Measurements from ENCODE around the gene MYLK2.

MYLK2 gene

GRCh38 chr20:31797364-31797763, 21.8 kb upstream of the MYLK2 start:
- H3K4me2 ChIP-seq (ENCODE audit: low read length), result no peak overlapping the region
- H2AFZ ChIP-seq, result no peak overlapping the region
- no peak overlapping the region for H3K4me3 ChIP-seq (ENCODE audit: low read depth, low read length)
- H3K9me3 ChIP-seq (ENCODE audit: control insufficient read depth, low read length), result no peaks in the 10 kb centered on the region
- no peak overlapping the region for H3K27ac ChIP-seq
- H3K9ac ChIP-seq, result no peak overlapping the region
- no peaks in the 10 kb centered on the region for H3K4me1 ChIP-seq
- TF ChIP-seq CTCF (IDR thresholded peaks at IDR 0.05), result no peak
- no peaks in the 10 kb centered on the region for H3K79me2 ChIP-seq
- H3K36me3 ChIP-seq (ENCODE audit: control insufficient read depth, insufficient read depth, low read length), result no peaks in the 10 kb centered on the region
- H3K27me3 ChIP-seq (ENCODE audit: control insufficient read depth, insufficient read depth, low read length), result no peaks in the 10 kb centered on the region

GRCh38 chr20:31801508-31801907, 17.6 kb upstream of the MYLK2 start:
- H3K4me2 ChIP-seq (ENCODE audit: low read length), result no peak overlapping the region
- H3K4me1 ChIP-seq, result peaks cover 16% of the 10 kb centered on the region
- no peaks in the 10 kb centered on the region for H3K79me2 ChIP-seq
- no peak overlapping the region for H3K4me3 ChIP-seq (ENCODE audit: low read depth, low read length)
- H3K27ac ChIP-seq, result no peak overlapping the region
- no peaks in the 10 kb centered on the region for H3K9me3 ChIP-seq (ENCODE audit: control insufficient read depth, low read length)
- no peaks in the 10 kb centered on the region for H3K36me3 ChIP-seq (ENCODE audit: control insufficient read depth, insufficient read depth, low read length)
- H3K27me3 ChIP-seq (ENCODE audit: control insufficient read depth, insufficient read depth, low read length), result no peaks in the 10 kb centered on the region
- no peak overlapping the region for H2AFZ ChIP-seq
- H3K9ac ChIP-seq, result no peak overlapping the region
- no peak for TF ChIP-seq CTCF (IDR thresholded peaks at IDR 0.05)

GRCh38 chr20:31803552-31804291, 15.4 kb upstream of the MYLK2 start:
- H3K9ac ChIP-seq, result no peak overlapping the region
- peak overlapping the region; percentile 45 for H2AFZ ChIP-seq
- no peak overlapping the region for H3K27ac ChIP-seq
- H3K4me3 ChIP-seq (ENCODE audit: low read depth, low read length), result no peak overlapping the region
- no peaks in the 10 kb centered on the region for H3K79me2 ChIP-seq
- no peak for TF ChIP-seq CTCF (IDR thresholded peaks at IDR 0.05)
- H3K4me2 ChIP-seq (ENCODE audit: low read length), result no peak overlapping the region
- no peaks in the 10 kb centered on the region for H3K36me3 ChIP-seq (ENCODE audit: control insufficient read depth, insufficient read depth, low read length)
- peaks cover 22% of the 10 kb centered on the region for H3K4me1 ChIP-seq
- H3K27me3 ChIP-seq (ENCODE audit: control insufficient read depth, insufficient read depth, low read length), result no peaks in the 10 kb centered on the region
- H3K9me3 ChIP-seq (ENCODE audit: control insufficient read depth, low read length), result no peaks in the 10 kb centered on the region

GRCh38 chr20:31806564-31807355, 12.4 kb upstream of the MYLK2 start:
- no peak overlapping the region for H3K4me2 ChIP-seq (ENCODE audit: low read length)
- no peaks in the 10 kb centered on the region for H3K36me3 ChIP-seq (ENCODE audit: control insufficient read depth, insufficient read depth, low read length)
- H3K9ac ChIP-seq, result no peak overlapping the region
- H3K79me2 ChIP-seq, result no peaks in the 10 kb centered on the region
- no peak overlapping the region for H3K4me3 ChIP-seq (ENCODE audit: low read depth, low read length)
- peak overlapping the region; percentile 25 for H3K27ac ChIP-seq
- no peak for TF ChIP-seq CTCF (IDR thresholded peaks at IDR 0.05)
- no peaks in the 10 kb centered on the region for H3K27me3 ChIP-seq (ENCODE audit: control insufficient read depth, insufficient read depth, low read length)
- no peaks in the 10 kb centered on the region for H3K9me3 ChIP-seq (ENCODE audit: control insufficient read depth, low read length)
- peak overlapping the region; percentile 44 for H2AFZ ChIP-seq
- peaks cover 22% of the 10 kb centered on the region for H3K4me1 ChIP-seq
